Measurements from ENCODE around the gene GLRA2.
"Not testable (repeated sequence)": the region's sequence is repeated elsewhere in the genome, so short reads cannot be mapped to it uniquely, and the experiment has no call there.

The GLRA2 gene

DNA sequence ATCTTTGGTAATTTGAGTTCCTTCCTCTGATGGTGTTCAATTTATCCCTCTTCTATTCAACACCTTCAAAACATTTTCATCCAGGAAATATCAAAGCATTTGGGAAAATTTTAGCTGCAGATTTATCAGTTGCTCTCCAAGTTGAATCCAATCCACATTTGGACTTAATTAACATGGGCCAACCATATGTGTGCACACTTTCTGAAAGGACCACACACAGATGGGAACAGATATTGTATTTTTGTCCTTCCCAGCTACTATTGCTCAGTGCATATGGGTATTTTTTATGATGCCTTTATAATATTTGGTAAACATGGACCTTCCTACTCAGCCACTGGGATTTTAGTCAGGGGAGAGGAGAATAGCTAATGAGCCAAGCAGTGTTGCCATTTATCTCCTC, 65.2 kb downstream of the GLRA2 start:
- no peak for DNase-seq

DNA sequence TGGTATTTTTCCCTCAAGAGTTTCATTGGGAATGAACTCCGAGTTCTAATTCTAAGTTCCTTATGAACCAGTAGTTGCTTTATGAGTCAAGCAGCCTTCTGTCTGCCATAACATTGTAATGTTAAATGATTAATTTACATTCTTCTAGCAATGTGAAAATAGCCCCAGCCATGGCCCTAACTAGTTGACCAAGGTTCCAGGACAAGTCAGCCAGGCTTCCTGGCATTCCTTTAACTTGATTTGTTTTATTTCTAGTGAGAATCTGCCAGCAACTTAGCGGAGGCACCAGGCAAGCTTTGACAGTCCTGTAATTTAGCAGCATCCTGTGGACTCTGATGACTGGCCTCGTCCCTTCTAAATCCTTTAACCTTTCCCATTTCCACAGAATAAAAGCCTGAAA, 69.0 kb downstream of the GLRA2 start:
- no peak for DNase-seq

DNA sequence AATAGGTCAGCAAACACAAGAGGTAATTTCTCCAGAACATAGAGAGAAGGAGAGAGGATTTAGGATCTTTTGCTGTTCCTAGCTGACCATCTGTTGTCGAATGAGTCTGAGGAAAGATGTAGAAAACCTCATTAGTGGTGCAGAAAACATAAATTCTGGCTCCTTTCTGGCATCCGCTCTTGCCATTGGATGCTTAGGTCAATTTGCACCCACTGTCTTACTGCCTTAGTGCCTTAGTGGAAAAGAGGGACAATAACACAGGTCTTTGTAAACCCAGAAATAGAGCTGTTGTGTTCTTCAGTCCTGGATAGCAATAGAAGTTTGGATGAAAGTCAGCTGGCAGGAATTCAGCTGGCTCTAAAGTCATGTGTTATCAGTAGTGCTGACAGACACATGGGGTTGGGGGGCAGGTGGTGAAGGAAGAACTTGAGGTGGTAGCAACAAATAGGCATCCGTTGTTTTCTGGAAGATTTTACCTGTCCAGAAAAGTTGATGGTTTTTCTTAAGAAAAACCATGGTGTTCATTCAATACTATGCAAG, 78.2 kb downstream of the GLRA2 start:
- no peak for DNase-seq

DNA sequence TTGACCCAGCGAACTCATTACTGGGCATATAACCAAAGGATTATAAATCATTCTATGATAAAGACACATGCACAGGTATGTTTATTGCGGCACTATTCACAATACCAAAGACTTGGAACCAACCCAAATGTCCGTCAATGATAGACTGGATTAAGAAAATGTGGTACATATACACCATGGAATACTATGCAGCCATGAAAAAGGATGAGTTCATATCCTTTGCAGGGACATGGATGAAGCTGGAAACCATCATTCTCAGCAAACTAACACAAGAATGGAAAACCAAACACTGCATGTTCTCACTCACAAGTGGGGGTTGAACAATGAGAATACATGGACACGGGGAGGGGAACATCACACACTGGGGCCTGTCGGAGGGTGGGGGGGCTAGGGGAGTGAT, 83.1 kb downstream of the GLRA2 start:
- not testable (repeated sequence) for DNase-seq

DNA sequence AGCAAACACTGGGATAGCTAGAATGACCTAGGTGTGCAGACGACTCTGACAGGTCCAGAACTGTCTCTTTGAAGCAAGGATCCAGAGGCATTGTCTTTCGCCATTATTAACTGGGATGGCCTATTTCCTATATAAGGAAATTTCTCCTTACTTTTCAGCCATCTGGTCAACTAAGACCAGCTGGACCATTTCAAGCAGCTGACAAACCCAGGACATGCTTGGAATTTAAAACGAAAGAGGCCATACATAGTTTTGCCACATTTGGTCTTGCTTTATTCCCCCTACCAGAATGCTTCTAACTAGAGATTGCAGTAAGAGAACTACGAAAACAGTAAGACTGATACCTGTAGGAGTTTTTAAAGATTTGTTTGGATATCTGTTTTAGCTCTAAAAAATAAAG, 87.0 kb downstream of the GLRA2 start:
- peak; percentile 5 for DNase-seq

DNA sequence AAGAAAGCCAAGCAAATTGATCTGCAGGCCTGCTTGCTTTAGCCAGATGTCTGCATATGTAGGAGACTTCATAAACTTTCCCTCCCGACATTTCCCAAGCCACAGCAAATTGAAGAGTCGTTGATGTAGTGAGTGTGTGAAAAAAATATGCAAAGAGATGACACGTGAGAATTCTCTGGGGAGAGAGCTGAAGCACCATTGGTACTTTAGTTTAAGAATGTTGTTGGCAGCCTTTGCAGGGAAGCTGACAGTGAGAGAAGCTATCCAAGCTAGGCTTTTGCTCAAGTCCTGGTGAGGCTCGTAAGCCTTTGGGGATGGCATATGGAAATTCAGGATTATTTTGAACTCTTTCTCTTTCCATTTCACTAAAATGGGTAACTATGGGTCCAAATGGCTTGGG, 87.5 kb downstream of the GLRA2 start:
- peak; percentile 67 for DNase-seq

DNA sequence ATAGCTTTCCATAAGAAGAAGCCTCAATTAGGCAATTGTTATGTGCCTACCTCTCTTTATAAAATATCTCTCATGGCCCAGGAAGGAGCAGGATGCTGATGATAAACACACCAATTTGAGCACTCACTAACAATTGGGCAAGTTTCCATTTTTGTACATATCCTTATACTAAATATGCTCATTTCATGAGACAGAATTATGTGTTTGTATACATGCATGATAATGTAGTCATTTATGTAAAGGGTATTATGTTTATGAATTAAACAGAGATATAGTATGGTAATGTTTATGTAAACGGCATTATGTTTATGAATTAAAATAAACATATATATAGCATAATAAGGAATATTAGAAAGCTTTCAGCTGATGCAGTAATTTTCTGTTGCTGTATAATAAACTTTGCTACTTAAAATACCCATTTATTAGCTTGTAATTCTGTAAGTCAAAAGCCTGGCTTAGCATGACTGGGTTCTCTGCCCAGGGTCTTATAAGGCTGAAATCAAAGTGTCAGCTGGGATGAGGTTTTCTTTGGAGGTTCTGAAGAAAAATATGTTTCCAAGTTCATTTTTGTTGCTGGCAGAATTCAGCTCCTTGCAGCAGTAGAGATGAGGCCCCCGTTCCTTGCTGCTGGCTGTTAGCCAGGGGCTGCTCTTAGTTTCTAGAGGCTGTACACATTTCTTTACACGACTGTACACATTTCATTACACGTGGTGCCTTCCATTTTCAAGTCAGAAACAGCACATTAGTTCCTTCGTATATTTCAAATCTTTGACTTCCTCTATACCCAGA, 89.0 kb downstream of the GLRA2 start:
- no peak for DNase-seq

DNA sequence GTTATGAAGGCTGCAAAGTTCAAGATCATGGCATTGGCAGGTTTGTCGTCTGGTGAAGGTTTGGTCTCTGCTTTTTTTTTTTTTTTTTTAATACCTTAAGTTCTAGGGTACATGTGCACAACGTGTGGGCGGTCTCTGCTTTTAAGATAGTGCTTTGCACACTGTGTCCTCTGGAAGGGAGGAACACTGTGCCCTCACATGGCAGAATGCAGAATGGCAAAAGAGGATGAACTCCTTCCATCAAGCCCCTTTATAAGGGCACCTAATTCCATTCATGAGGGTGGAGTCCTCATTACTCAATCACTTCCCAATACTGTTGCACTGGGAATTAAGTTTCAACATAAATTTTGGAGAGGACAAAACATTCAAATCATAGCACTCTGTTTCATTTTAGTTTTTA, 101.4 kb downstream of the GLRA2 start:
- DNase-seq, result no peak

DNA sequence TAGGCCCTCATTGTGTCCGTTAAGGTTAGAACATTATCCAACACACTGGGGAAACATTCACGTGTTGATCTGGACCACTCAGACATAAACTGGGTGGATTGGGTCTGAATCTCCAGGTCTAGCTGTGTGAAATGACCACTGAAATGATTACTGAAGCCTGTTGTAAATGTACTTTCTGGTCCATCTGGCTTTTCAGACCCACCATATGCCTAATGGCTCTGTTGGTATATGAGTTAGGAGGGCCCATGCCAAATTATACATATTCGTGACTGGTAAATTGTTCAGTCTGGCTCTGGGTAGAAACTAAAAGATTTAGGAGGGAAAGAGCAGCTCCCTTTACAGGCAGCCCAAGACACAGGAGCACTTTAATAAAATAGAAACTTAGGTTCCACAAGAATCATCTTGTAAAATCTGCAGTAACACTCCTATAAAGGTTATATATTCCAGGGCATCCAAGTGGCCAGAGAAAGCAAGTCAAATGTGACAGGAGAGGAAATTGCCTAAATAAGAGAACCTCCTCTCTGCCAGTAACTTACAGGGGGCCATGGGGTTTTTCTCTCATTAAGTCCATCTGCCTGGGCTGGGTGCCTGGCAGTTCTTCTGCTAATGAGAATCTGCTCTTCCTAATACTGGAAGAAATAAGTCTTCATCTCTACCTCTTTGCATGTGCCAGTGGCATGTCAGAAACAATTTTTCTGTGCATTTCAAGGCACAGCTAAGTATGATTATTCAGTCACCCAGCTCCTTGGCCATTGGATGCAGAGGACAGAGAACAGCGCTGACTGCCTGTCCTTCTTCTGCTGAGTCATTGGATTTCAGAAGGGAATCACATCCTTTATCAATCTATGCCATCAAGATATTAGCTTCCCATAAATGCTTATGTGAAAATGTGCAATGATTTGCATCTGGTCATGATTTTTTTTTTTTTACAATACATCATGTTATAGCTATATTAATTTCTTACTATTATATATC, 112.6 kb downstream of the GLRA2 start:
- DNase-seq, result no peak

DNA sequence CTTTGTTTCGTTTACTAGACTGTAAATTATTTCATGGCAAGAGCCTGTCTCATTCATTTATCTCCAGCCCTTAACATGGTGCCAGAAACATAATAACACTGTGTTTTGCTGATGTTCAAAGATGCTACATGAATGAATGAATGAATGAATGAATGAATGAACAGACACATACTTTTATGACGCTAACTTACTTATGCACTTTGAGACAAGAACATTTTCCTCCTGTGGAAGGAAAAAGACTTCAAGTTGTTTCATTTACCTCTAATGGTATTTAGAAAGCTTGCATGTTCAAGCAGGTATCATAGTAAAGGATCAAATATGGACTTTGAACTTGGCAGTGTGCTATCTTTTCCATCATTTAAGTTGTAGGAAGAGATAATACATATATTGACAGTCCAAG, 131.6 kb downstream of the GLRA2 start:
- DNase-seq, result no peak

DNA sequence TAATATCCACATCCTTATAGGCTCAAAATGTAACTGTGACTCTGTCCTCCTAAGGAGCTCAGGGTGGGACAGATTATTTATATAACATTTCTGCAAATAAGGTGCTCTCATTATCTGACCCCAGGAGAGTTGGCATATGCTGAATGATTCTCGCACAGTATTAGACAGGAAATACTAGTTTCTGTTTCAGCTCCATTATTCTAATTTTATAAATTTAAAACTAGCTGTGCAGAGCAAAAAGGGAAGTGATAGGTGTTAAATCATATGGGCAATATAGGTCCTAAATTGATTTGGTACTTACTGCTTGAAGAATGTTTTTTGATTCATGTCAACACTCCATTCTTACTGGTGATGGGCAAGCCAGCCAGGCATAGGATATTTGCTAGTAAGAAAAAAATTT, 141.5 kb downstream of the GLRA2 start:
- DNase-seq, result no peak

DNA sequence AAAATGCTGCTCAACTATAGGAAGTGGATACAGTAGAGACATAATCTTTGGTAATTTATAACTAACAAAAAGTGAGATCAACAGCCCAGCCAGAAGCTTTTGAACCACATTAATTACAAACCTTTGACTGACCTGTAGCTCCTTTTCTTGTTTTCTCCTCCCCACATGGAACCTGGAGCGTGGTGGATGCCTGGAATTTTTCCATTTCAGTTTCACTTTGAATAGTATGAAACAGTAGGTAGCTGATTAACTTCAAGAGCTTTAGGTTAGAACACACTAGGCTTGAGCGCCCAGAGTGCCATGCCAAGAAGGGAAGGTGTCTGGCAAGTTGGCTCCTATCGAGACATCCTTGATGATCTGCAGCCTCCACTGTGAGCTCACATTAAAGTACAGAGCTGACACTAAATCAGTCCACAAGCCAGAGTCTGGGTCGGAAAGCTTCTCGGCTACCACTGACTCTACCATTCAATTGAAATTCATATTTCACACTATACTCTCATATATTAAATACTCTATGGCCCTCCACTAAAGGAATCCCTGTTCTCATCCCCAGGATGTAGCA, 143.4 kb downstream of the GLRA2 start:
- DNase-seq, result no peak

DNA sequence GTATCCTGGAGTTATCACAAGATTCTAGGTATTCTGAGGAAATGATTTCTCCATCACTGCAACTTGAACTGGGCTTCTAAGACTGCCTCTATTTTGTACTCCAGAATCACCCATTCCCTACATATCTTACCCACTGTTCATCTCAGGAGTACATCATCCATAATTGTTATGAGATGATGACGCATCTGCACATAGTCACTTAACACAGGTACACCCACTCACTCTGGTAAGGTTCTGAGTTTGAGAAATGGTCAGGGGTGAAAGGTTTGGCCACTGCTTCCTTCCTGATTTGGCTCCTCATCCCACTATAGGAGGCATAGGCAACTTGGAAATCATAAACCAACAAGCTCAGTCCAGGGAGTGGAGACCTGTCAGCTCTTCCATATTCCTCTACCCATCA, 143.9 kb downstream of the GLRA2 start:
- DNase-seq, result no peak

DNA sequence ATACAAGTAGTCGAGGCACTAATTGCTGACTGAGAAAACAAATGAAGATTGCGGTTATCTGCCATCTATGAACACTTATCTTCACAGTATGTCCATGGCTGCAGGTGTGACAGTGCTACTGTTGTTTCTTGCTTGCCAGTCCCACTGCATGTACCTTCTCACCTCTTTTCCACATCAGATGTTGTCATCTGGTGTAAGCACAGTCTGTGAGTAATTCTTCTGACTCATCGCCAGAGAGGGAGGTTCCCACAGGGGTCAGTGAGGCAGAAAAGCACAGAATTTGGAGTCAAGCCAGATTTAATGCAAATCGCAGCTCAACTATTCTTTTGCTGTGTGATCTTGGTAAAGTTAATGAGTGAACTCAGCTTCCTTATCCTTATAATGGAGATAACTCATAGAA, 144.4 kb downstream of the GLRA2 start:
- DNase-seq, result peak; percentile 87

DNA sequence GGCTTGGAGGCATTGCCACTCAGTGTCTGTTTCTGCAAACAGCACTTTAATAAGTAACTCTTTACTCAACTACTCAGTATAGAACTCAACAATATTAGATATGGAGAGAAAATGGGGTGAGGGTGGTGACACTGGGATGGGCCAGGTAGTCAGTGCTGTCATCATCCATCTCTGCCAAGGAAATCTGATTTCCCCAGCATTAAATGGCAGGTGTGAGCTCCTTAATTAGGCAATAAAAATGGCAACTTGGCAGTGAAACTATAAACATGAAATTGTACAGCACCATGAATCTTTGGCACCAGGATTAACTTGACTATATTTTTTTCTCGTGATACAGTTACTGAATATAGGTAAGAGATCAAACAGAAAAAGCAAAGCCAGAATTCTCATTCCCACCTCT, 146.2 kb downstream of the GLRA2 start:
- no peak for DNase-seq

DNA sequence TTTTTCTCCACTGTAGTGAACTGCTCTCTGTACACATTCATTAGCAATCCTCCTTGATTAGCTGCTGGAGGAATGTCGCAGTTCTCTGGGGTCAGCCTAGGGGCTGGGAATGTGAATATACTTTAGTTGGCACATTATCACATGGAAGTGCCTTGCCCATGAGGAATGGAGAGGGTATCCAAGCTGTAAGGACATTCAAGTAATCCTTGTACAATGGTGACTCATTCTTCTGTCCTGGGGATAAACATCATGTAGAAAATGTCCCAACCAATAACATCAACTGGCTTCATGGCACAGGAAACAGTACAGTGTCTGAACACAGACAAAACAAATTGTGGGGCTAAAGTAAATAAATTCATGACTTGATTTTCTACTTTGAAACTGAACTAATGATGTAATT, 147.1 kb downstream of the GLRA2 start:
- no peak for DNase-seq

DNA sequence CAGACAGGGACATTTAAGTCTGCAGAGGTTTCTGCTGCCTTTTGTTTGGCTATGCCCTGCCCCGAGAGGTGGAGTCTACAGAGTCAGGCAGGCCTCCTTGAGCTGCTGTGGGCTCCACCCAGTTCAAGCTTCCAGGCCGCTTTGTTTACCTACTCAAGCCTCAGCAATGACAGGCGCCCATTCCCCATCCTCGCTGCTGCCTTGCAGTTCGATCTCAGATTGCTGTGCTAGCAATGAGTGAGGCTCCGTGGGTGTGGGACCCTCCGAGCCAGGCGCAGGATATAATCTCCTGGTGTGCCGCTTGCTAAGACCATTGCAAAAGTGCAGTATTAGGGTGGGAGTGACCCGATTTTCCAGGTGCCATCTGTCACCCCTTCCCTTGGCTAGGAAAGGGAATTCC, 159.0 kb downstream of the GLRA2 start:
- DNase-seq, result not testable (repeated sequence)

DNA sequence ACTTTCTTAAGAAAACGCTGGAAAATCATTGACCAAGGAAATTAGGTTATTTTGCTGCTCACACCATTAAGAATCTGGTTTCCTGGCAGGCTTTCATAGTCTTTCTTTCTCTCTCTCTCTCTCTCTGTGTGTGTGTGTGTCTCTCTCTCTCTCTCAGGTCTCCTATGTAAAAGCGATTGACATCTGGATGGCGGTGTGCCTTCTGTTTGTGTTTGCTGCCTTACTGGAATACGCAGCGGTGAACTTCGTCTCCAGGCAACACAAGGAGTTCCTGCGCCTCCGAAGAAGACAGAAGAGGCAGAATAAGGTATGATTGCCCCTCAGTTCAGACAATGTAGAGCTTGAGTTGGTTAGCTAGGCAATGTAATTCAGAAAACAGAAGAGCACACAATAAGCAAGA, 161.2 kb downstream of the GLRA2 start:
- DNase-seq, result no peak

DNA sequence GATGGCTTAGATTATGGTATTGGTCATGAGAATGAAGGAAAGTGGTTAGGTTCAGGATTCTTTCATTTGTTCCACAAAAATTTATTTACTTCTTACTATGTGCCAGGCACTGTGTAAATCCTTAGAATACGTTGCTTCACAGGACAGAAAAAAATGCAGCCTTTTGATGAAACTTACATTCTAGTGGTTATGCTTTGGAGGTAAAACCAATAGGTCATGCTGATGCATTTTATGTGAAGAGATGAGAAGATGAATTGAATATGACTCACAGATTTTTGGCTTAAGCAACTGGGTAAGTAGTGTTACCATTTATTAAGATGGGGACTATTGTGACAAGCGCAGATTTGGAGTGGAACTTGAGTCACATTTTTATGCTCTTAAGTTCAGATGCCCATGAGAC, 165.3 kb downstream of the GLRA2 start:
- peak; percentile 67 for DNase-seq

DNA sequence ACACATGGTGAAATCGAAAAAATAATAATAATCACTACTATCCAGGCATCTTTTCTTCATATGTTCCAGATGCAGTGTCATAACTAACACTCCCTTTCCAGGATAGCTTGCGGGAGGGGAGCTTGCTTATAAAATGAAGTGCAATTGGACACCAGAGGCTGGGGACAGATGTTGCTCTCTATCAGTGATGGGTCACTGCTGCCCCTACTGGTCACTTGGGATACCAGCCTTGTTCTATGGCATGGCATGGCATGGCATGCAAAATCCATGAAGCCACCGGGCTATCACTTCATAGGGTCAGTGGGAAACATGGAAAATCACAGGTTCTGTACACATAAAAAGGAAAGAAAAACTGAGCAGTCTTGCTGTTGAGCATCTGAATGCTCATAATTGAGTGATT, 168.1 kb downstream of the GLRA2 start:
- DNase-seq, result no peak

DNA sequence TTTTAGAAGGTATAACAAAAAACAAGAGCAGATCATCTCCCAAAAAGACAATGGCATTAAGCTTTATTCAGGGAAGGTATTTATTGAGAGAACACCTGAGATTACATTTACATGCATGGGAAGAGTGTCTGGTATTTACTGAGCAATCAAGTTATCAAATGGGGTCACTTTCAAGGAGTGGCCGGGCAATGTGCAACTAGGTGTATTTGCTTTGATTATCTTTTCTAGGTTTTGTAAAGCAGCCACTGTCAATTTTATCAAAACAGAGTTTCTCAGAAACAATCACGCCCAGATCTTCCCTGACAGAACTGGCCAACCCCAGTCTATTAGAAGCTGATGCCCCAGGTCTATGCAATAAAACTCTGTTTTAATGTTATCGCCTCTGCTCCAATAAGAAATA, 169.5 kb downstream of the GLRA2 start:
- DNase-seq, result no peak

DNA sequence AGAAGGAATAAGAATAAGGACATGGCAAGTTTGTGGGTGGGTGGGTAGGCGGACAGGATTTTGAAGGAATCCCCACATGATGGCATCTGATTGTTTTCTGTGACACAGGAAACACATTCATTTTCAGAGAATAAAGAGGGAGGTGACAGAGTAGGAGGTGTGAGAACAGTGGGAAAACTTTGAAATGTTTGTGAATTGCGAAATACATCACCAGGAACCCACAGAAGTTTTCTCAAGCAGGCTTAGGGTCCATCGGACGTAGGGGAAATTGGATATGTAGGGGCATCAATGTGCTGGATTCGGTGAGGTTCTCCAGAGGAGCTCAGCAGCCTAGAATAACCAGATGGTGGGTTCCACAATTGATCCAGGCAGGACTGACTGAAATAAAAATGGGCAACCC, 171.6 kb downstream of the GLRA2 start:
- no peak for DNase-seq

DNA sequence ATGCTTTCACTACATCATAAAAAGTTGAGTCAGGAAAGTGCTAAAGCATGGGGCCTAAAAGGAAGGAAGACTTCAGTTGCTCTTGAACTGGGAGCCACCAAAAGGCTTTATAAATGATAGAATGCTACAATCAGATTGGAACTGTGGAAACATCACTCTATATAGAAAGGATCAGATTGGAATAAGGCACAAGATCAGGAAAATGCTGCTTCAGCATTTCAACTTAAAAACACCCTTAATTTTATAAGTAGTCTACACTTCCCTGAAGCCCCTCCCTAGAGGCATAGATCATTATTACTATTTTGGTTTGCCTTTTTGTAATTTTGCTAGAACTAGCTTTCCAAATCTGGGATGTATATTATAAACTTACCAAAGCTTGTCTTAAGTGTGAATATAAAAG, 172.8 kb downstream of the GLRA2 start:
- no peak for DNase-seq

DNA sequence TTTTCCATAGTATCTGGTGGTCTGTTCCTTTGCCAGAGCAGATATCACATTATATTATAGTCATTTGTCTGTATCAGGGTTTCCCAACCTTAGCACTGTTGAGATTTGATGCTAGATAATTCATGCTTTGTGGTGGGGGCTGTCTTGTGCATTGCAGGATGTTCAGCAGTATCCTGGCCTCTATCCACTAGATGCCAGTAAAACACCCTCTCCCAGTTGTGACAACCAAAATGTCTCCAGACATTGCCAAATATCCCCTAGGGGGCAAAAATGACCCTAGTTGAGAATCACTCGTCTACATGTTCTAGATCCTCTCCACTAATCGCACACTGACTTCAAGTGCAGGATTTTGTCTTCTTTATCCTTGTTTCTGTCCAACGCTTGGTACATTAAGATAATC, 182.8 kb downstream of the GLRA2 start:
- no peak for DNase-seq
